HG03175 (cell line): ENCODE results near the gene MRPL41.
"Not testable (repeated sequence)": the region's sequence is repeated elsewhere in the genome, so short reads cannot be mapped to it uniquely, and the experiment has no call there.

Experiments used
- ATAC-seq: cut with Tn5 transposase; IDR thresholded peaks from one replicate; pipeline ENCODE4 v1.9.1; 2021; ENCODE audit warnings: mild to moderate bottlenecking, moderate library complexity; ENCODE audit not compliant: unreplicated experiment

MRPL41 gene

GRCh38 chr9:137581361-137582285 is 29.9 kb downstream of the MRPL41 start:
- no peak for ATAC-seq

DNA sequence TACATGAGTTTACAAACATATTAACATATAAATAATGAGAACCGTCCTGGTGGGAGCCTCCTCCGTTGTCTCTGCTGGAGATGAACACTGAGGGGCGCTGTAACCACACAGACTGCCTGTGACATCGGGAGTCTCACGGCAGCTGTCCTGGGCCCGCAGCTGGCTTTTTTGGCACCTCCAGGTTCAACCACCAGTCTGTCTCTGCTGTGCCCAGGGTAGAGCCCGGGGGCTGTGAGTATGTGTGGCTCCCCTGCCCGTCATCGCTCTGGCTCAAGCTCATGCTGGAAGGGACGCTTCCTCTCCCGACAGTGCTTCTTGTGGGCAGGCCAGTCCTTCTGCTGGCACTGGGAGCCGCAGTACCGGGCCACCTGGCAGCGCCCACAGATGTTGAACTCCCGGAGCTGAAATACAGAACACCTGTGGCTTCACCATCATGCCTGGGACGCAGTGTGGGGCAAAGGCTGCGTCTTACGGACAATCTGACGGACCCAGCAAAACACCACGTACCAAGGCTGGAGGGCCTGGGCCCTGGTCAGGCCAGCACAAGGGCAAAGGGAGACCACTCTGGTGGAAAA is 30.7 kb downstream of the MRPL41 start:
- ATAC-seq, result no peak

GRCh38 chr9:137583347-137583746 is 31.7 kb downstream of the MRPL41 start:
- no peak for ATAC-seq

DNA sequence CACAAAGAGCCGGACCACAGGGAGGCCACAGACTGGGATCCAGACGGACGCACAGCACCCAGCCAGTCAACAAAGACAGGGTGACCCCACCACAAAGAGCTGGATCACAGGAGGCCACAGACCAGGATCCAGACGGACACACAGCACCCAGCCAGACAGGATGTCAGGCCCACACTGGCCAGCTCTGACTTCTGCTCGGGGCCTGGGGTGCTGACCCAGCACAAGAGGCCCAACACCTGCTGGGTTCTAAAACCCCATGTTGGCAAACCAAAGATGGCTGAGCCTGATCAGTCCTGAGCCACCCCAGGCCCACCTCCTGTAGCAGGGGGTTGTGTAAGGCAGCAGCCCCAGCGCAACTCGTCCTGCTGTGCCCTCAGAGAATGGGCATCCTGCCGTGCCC is 32.3 kb downstream of the MRPL41 start:
- no peak for ATAC-seq

DNA sequence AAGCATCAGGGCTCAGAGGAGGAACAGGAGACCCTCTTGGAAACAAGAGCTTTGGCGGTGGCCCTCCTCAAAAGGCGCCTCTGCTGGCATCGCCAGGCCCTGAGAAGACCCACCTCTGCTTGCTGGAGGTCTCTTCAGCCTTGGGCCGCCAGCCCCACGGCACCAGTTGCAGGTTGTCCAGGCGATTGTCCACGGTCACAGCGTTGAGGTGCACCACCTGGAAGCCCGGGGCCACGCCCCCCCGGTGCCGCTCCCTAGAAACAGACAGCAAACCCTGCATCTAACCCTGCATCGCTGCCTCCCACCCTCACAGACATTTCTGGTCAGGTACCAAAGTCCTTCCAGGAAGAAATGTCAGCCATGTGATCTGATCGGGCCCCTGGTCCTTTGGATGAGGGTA is 35.2 kb downstream of the MRPL41 start:
- no peak for ATAC-seq

- ATAC-seq, result no peak
These were observed 36.6 kb downstream of the MRPL41 start for GRCh38 chr9:137588311-137588710.

DNA sequence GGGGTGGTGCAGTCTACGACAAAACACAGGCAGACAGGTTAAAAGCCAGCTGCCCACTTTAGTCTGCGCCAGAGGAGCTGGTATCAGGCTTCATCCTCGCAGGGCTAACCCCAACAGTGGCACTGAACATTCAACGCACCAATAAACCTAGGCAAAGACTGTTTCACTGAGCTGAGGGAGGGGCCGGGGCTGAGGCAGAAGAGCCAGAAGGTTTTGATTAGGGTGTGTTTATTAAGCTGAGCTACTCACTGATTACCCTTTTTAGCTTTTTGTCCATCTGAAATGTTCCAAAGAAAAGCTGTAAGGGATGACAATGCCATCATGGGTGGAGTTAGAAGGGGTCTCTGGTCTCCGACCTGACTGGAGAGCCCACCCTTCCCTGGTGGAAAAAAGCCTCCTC is 37.2 kb downstream of the MRPL41 start:
- no peak for ATAC-seq

- ATAC-seq, result peak; percentile 20
These were observed 37.9 kb downstream of the MRPL41 start for GRCh38 chr9:137589441-137590122.

DNA sequence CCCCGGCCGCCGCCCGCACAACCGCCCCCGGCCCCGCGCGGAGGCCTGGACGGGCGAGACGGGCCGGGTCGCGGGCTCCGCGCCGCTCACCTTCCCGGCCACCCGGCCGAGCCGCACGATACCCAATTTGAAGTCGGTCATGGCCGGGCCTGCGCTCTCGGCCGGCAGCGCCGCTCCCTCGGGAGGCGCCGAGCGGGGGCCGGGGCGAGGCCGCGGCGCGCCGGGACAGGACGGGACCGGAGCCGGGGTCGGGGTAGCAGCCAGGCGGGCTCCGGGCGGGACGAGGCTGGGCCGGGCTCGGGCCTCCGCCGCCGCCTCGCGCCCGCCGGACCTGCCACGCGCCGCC is 38.4 kb downstream of the MRPL41 start:
- no peak for ATAC-seq

- ATAC-seq, result peak; percentile 85
These were observed 39.0 kb downstream of the MRPL41 start, which contains the start of gene ZMYND19 for GRCh38 chr9:137590469-137591383. Gene ZMYND19 (minus strand): TSS chr9:137590512. CDS start chr9:137590263, 249 bp downstream.

DNA sequence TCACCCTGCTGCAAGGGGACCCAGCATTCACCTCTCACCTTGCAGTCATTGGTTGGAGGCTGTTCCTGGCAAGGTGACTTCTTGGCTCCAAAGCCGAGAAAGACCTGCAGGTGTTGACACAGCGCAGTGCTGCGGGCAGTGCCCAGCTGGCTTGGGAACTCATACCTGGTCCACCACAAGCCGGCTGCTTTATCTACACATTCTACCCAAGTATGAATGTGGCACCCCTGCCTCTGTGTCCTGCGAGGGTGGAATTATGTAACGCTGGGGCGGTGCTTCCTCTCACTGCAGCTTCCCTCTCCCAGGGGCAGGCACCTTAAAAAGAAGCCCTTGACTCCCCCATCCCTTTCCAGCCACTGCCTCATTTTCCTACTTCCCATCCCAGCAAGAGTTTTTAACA is 41.1 kb downstream of the MRPL41 start:
- ATAC-seq, result no peak

DNA sequence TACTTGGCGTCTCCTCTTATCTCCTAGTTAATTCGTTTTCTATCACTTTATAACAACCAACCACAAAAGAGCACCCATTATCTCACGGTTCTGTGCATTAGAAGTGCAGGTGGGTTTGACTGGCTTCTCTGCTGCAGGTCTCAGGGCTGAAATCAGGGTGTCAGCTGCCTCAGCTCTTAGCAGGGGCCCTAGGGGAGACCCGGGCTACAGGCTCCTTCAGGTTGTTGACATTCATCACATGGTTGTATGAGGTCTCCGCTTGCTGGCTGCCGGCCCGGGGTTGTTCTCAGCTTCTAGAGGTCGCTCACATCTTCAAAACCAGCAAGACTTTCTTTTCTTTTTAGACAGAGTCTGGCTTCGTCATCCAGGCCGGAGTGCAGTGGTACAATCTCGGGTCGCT is 41.5 kb downstream of the MRPL41 start:
- no peak for ATAC-seq

DNA sequence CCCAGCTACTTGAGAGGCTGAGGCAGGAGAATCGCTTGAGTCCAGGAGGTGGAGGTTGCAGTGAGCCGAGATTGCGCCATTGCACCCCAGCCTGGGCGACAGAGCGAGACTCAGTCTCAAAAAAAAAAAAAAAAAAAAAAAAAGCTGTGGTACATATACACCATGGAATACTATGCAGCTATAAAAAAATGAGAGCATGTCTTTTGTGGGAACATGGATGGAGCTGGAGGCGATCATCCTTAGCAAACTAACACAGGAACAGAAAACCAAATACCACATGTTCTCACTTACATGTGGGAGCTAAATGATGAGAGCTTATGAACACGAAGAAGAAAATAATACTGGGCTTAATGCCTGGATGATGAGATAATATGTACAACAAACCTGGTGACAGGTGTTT is 44.9 kb downstream of the MRPL41 start:
- not testable (repeated sequence) for ATAC-seq

DNA sequence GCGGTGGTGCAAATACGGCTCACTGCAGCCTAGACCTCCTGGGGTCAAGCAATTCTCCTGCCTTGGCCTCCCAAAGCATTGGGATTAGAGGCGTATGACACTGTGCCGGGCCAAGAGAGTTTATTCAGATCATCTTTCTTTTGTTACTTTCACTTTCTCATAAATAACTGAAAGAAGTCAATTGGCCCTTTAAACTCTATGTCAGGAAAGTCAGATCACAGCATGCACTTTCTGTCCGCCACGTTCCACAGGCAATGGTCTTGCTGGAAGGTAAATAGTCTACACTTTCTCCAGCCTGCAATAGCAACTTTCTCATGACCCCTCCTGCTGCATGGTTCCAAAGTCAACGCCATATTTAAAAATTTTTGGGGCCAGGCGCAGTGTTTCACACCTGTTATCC is 47.3 kb downstream of the MRPL41 start:
- ATAC-seq, result no peak
